GM19372 (cell line): ENCODE data around the gene RNF14.
"Not testable (repeated sequence)": the region's sequence is repeated elsewhere in the genome, so short reads cannot be mapped to it uniquely, and the experiment has no call there.

Source experiments
- ATAC-seq: cut with Tn5 transposase; IDR thresholded peaks from one replicate; pipeline ENCODE4 v1.9.1; 2021; ENCODE audit warnings: mild to moderate bottlenecking, low read depth, moderate library complexity; ENCODE audit not compliant: unreplicated experiment

The RNF14 gene

GRCh38 chr5:142011572-142012185 lies 42.8 kb downstream of the RNF14 start:
- no peak for ATAC-seq

- ATAC-seq, result no peak
These were observed 43.4 kb downstream of the RNF14 start for GRCh38 chr5:142012186-142012785.

- ATAC-seq, result peak; percentile 74
These were observed 44.0 kb downstream of the RNF14 start, which contains the start of gene GNPDA1 for GRCh38 chr5:142012792-142013388. Gene GNPDA1 (minus strand): TSS chr5:142013027. CDS start chr5:142012035, 992 bp downstream.

- no peak for ATAC-seq
These were observed 45.0 kb downstream of the RNF14 start for GRCh38 chr5:142013734-142014521.

- ATAC-seq, result no peak
These were observed 46.1 kb downstream of the RNF14 start for GRCh38 chr5:142014911-142015584.

GRCh38 chr5:142015781-142016533 lies 47.1 kb downstream of the RNF14 start:
- ATAC-seq, result no peak

GRCh38 chr5:142016556-142016955 lies 47.7 kb downstream of the RNF14 start:
- no peak for ATAC-seq

- no peak for ATAC-seq
These were observed 49.0 kb downstream of the RNF14 start for GRCh38 chr5:142017832-142018427.

- no peak for ATAC-seq
These were observed 51.3 kb downstream of the RNF14 start for GRCh38 chr5:142020122-142020659.

- ATAC-seq, result no peak
These were observed 54.9 kb downstream of the RNF14 start for GRCh38 chr5:142023836-142024235.

- ATAC-seq, result peak; percentile 100
These were observed 55.9 kb downstream of the RNF14 start for GRCh38 chr5:142024771-142025304.

GRCh38 chr5:142025637-142026036 lies 56.7 kb downstream of the RNF14 start:
- no peak for ATAC-seq

GRCh38 chr5:142032150-142032549 lies 63.2 kb downstream of the RNF14 start:
- ATAC-seq, result no peak

- ATAC-seq, result no peak
These were observed 64.1 kb downstream of the RNF14 start for GRCh38 chr5:142032747-142033631.

- not testable (repeated sequence) for ATAC-seq
These were observed 65.0 kb downstream of the RNF14 start for GRCh38 chr5:142033632-142034567.

- no peak for ATAC-seq
These were observed 66.1 kb downstream of the RNF14 start for GRCh38 chr5:142034994-142035393.

GRCh38 chr5:142036918-142037317 lies 68.0 kb downstream of the RNF14 start:
- no peak for ATAC-seq
